Coronary artery (tissue), 2 donors: ENCODE results near the gene TMEM209.
"Not testable (repeated sequence)": the region's sequence is repeated elsewhere in the genome, so short reads cannot be mapped to it uniquely, and the experiment has no call there.

Source experiments
- DNase-seq: peaks from one replicate; pipeline ENCODE4 v3.0.0-alpha.2; 2017; ENCODE audit warnings: low spot score
- H3K27ac ChIP-seq, 2 donors: fragments of 200-600 bp; sonication (generic); one replicate each; pipeline ENCODE4 v1.5.1; 2016 to 2019
- H3K4me3 ChIP-seq: fragments of 200-600 bp; sonication (generic); 2 replicates; pipeline ENCODE4 v1.5.1; 2016; ENCODE audit warnings: mild to moderate bottlenecking, moderate library complexity
- TF ChIP-seq, protein P1 (sequence below): fragments of 200-600 bp; sonication (generic); IDR thresholded peaks from one replicate; pipeline ENCODE4 v1.5.1; 2019; ENCODE audit warnings: antibody characterized with exemption

TMEM209 gene

DNA sequence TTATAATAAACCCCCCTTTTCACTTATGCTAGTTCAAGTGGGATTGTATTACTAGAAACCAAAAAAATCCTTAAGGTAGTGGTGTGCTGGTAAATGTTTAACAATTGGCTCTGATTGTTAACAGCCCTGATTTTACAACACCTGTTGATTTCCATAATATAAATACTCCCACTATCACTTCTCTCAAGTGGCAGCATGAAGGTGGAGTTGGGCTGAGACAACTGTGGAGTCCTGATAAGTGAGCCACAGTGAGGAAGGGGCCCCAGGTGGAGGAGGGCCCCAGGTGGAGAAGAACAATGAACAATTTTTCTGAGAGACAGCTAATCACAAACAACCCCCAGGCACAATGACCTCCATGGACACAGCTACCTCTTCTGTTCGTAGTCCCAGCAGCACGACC, 28.9 kb upstream of the TMEM209 start:
- DNase-seq, result no peak
- TF ChIP-seq, protein P1, sequence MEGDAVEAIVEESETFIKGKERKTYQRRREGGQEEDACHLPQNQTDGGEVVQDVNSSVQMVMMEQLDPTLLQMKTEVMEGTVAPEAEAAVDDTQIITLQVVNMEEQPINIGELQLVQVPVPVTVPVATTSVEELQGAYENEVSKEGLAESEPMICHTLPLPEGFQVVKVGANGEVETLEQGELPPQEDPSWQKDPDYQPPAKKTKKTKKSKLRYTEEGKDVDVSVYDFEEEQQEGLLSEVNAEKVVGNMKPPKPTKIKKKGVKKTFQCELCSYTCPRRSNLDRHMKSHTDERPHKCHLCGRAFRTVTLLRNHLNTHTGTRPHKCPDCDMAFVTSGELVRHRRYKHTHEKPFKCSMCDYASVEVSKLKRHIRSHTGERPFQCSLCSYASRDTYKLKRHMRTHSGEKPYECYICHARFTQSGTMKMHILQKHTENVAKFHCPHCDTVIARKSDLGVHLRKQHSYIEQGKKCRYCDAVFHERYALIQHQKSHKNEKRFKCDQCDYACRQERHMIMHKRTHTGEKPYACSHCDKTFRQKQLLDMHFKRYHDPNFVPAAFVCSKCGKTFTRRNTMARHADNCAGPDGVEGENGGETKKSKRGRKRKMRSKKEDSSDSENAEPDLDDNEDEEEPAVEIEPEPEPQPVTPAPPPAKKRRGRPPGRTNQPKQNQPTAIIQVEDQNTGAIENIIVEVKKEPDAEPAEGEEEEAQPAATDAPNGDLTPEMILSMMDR, result no peak
- Histone ChIP-seq H3K4me3 (no peak overlapping the region), H3K27ac (no peak overlapping the region)

DNA sequence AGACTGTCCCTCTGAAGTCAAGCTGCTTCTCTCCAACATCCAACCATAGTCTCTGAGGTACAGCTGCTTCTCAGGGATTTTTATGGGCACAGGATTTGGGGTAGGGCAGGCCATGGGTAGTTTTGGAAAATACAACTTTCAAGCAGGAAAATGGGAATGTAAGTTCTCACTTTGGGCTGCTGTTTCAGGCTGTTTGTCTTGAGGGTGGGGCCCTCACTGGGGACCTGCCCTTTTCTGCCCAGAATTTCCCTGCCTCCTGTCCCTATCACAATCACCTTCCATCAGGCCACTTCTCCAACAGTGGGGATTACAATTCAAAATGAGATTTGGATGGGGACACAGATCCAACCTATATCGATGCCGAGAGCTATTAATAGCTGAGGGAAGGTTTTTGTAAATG, 27.0 kb upstream of the TMEM209 start:
- Histone ChIP-seq H3K4me3 (no peak overlapping the region), H3K27ac (no peak overlapping the region)
- no peak for DNase-seq
- TF ChIP-seq, protein P1, result no peak

DNA sequence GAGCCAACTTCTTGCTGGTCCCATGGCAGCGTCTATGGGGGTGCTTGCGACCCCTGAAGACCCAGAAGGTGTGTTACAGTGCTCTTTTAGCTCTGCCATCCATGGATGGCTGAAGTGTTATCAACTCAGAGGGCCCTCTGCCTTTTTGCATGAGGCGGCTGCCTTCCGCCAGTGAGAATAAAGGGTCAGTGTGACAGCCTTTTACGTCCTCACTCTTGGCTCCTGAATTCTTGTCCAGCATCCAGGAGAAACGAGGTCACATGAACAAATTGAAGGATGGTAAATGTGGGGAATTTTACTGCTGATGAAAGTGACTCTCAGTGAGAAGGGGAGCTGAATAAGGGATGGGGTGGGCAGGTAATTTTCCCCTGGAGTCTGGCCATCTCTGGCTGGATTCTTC, 26.6 kb upstream of the TMEM209 start:
- Histone ChIP-seq H3K4me3 (no peak overlapping the region), H3K27ac (no peak overlapping the region)
- DNase-seq, result no peak
- TF ChIP-seq, protein P1, result no peak

DNA sequence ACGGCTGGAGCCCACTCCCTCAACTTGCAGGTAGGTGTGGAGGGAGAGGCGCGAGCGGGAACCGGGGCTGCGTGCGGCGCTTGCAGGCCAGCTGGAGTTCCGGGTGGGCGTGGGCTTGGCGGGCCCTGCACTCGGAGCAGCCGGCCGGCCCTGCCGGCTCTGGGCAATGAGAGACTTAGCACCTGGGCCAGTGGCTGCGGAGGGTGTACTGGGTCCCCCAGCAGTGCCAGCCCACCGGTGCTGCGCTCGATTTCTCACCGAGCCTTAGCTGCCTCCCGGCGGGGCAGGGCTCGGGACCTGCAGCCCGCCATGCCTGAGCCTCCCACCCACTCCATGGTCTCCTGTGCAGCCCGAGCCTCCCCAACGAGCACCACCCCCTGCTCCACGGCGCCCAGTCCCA, 24.8 kb upstream of the TMEM209 start:
- H3K4me3 ChIP-seq, H3K27ac ChIP-seq, DNase-seq: not testable (repeated sequence)

DNA sequence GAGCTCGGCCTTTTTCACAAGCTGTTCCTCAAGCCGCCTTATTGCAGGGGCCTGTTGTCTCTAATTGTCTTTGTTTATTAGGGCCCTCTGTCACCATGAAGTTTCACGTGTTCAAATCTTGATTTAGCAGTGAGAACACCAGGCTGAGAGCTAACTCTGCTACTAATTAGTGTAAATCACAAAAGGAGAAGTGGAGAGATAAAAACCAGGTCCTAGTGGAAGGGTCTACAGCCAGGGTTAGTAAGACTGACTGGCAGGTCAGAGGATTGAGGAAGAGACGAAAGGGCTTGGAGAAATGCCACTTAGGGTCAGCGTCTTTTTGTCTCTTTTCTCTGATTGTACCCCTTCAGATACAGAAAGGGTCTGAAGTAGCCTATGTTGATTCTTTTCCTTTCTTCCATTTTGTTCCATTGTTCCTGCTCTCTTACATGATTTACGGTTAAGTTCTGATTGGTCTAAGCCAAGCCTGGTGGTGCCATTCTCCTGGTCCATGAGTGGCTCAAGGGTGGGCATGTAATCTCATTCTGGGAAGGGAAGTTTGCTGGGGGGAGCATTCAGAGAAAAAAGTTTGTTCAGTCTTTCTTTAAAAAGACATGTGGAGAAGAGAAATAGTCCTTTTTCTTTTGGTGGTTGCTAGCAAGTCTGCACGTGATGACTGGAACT, 23.8 kb upstream of the TMEM209 start:
- DNase-seq, result no peak
- Histone ChIP-seq H3K27ac (no peak overlapping the region), H3K4me3 (no peak overlapping the region)
- TF ChIP-seq, protein P1, result no peak

DNA sequence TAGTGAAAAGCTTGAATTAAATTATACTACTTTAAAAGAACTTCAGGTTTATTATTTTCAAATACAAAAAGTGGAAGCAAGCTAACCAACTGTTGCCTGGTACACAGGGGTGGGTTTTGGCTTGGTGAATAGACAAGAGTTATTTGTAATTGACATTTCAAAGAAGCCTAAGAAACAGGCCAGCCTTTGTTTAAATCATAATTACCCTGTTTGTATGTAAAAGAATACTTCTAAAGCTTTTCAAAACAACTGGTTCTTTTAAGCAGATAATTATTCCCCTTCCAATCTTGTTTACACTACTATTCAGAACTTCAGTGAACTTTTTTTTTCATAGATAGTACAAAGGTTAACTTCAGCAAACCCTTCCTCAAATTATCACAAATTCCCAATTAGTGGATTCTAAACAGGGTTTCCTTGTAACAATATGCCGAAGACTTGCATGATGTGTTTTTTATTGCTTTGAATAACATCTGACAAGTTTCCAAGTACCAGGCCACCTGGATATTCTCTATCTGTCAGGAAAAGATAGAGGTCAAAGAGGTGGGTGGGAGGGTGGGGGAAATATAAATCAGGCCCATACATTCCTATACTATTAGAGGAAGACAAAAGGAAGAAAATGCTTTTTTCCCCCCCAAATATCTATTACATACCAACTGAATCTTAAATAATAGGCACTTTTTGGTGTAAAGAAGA, 22.8 kb upstream of the TMEM209 start:
- DNase-seq, result no peak
- TF ChIP-seq, protein P1, result no peak
- H3K4me3 ChIP-seq, result no peak overlapping the region
- H3K27ac ChIP-seq, result no peak overlapping the region

DNA sequence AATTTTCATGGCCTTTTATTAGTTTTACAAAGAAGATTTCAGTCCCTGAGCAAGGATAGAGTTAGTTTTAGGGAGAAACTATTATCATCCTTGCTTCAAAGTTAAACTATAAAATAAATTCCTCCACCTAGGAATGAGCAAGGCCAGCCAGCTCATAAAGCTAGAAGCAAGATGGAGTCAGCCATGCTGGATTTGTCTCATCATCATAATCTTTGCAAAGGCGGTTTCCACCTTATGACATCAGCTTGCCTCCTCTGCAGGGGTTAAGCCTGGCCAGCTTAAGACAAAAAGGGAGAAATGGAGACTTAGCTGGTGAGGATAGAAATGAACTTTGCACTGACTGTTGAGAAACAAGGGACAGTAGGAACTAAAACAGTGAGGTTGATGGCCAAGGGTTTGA, 21.1 kb upstream of the TMEM209 start:
- Histone ChIP-seq H3K27ac (no peak overlapping the region), H3K4me3 (no peak overlapping the region)
- TF ChIP-seq, protein P1, result no peak
- DNase-seq, result no peak

DNA sequence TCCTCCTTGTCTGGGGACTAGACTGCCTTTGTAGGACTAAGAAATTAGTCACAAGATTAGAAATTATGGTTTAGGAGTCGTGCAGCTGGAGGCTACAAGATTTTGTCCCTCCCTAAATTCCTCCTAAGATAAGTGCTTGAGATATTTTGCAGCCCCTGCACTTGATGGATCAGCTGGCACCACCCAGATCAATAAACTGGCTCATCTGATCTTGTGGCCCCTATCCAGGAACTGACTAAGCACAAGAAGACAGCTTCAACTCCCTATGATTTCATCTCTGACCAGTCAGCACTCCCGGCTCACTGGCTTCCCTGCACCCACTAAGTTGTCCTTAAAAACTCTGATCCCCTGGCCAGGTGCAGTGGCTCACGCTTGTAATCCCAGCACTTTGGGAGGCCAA, 19.7 kb upstream of the TMEM209 start:
- not testable (repeated sequence) for H3K27ac ChIP-seq, DNase-seq, H3K4me3 ChIP-seq
